ENCODE results near the gene SH3TC1.

Gene SH3TC1

GRCh38 chr4:8260656-8261111 lies 61.6 kb downstream of the SH3TC1 start:
- no peak overlapping the region for H3K4me2 ChIP-seq (ENCODE audit: low read length)

GRCh38 chr4:8261851-8262535 lies 62.9 kb downstream of the SH3TC1 start:
- no peak overlapping the region for H2AFZ ChIP-seq (ENCODE audit: low read length)
- H3K9me3 ChIP-seq (ENCODE audit: low read length) = no peaks in the 10 kb centered on the region
- H3K79me2 ChIP-seq (ENCODE audit: insufficient read depth, low read length) = no peaks in the 10 kb centered on the region
- no peak for TF ChIP-seq CTCF (IDR thresholded peaks at IDR 0.05; ENCODE audit: low read length)
- TF ChIP-seq EZH2 (IDR thresholded peaks at IDR 0.05; ENCODE audit: borderline replicate concordance, low read length) = no peak
- H3F3A ChIP-seq (ENCODE audit: insufficient read depth, low read length) = no peaks in the 10 kb centered on the region
- no peaks in the 10 kb centered on the region for H3K27me3 ChIP-seq (ENCODE audit: insufficient read depth, low read length)
- no peaks in the 10 kb centered on the region for H3K9me2 ChIP-seq (ENCODE audit: low read depth, low read length)
- no peaks in the 10 kb centered on the region for H3K36me3 ChIP-seq (ENCODE audit: insufficient read depth, low read length)
- no peak overlapping the region for H3K27ac ChIP-seq (ENCODE audit: low read depth, low read length, poor library complexity, severe bottlenecking)
- H3K4me1 ChIP-seq (ENCODE audit: insufficient read depth, low read length, severe bottlenecking) = no peaks in the 10 kb centered on the region
- H3K9ac ChIP-seq (ENCODE audit: low read length) = no peak overlapping the region
- no peak overlapping the region for H3K4me3 ChIP-seq (ENCODE audit: low read depth, low read length, poor library complexity, severe bottlenecking)
- H4K20me1 ChIP-seq (ENCODE audit: insufficient read depth, low read length) = no peaks in the 10 kb centered on the region
- H3K4me2 ChIP-seq (ENCODE audit: low read length) = no peak overlapping the region

More at GRCh38 chr4:8260656-8261111, 61.6 kb downstream of the SH3TC1 start:
- no peaks in the 10 kb centered on the region for H3K4me1 ChIP-seq (ENCODE audit: insufficient read depth, low read length, severe bottlenecking)
- H3K36me3 ChIP-seq (ENCODE audit: insufficient read depth, low read length) = no peaks in the 10 kb centered on the region
- TF ChIP-seq EZH2 (IDR thresholded peaks at IDR 0.05; ENCODE audit: borderline replicate concordance, low read length) (no peak), CTCF (IDR thresholded peaks at IDR 0.05; ENCODE audit: low read length) (no peak)
- no peak overlapping the region for H2AFZ ChIP-seq (ENCODE audit: low read length)
- no peaks in the 10 kb centered on the region for H3K9me2 ChIP-seq (ENCODE audit: low read depth, low read length)
- no peak overlapping the region for H3K9ac ChIP-seq (ENCODE audit: low read length)
- H4K20me1 ChIP-seq (ENCODE audit: insufficient read depth, low read length) = no peaks in the 10 kb centered on the region
- no peaks in the 10 kb centered on the region for H3F3A ChIP-seq (ENCODE audit: insufficient read depth, low read length)
- no peak overlapping the region for H3K4me3 ChIP-seq (ENCODE audit: low read depth, low read length, poor library complexity, severe bottlenecking)
- no peaks in the 10 kb centered on the region for H3K27me3 ChIP-seq (ENCODE audit: insufficient read depth, low read length)
- no peak overlapping the region for H3K27ac ChIP-seq (ENCODE audit: low read depth, low read length, poor library complexity, severe bottlenecking)
- no peaks in the 10 kb centered on the region for H3K79me2 ChIP-seq (ENCODE audit: insufficient read depth, low read length)
- no peaks in the 10 kb centered on the region for H3K9me3 ChIP-seq (ENCODE audit: low read length)

- Histone ChIP-seq H3K27me3 (ENCODE audit: insufficient read depth, low read length) (no peaks in the 10 kb centered on the region), H3K4me2 (ENCODE audit: low read length) (no peak overlapping the region), H3K27ac (ENCODE audit: low read depth, low read length, poor library complexity, severe bottlenecking) (no peak overlapping the region), H3K4me1 (ENCODE audit: insufficient read depth, low read length, severe bottlenecking) (no peaks in the 10 kb centered on the region), H3K9me3 (ENCODE audit: low read length) (no peaks in the 10 kb centered on the region), H3K9ac (ENCODE audit: low read length) (no peak overlapping the region), H3K36me3 (ENCODE audit: insufficient read depth, low read length) (no peaks in the 10 kb centered on the region), H4K20me1 (ENCODE audit: insufficient read depth, low read length) (no peaks in the 10 kb centered on the region), H3F3A (ENCODE audit: insufficient read depth, low read length) (no peaks in the 10 kb centered on the region), H3K9me2 (ENCODE audit: low read depth, low read length) (no peaks in the 10 kb centered on the region), H3K4me3 (ENCODE audit: low read depth, low read length, poor library complexity, severe bottlenecking) (no peak overlapping the region), H3K79me2 (ENCODE audit: insufficient read depth, low read length) (no peaks in the 10 kb centered on the region), H2AFZ (ENCODE audit: low read length) (no peak overlapping the region)
- TF ChIP-seq CTCF (IDR thresholded peaks at IDR 0.05; ENCODE audit: low read length) (no peak), EZH2 (IDR thresholded peaks at IDR 0.05; ENCODE audit: borderline replicate concordance, low read length) (no peak)
Observed at GRCh38 chr4:8262637-8263322, 63.7 kb downstream of the SH3TC1 start.
